Neuronal stem cell (in vitro differentiated cells): ENCODE data around the gene FAM210B.
"Not testable (repeated sequence)": the region's sequence is repeated elsewhere in the genome, so short reads cannot be mapped to it uniquely, and the experiment has no call there.

Experiments
- DNase-seq: peaks from one replicate; pipeline ENCODE4 v3.0.0-alpha.2; 2013; ENCODE audit warnings: low spot score
- H2AFZ ChIP-seq: one replicate; pipeline ENCODE4 v1.6.1; 2013; ENCODE audit warnings: mild to moderate bottlenecking, low read length, inconsistent platforms
- H2AK5ac ChIP-seq: 2 replicates; pipeline ENCODE4 v1.6.1; 2013; ENCODE audit warnings: low read depth, mild to moderate bottlenecking, inconsistent platforms, low read length, moderate library complexity, mixed read lengths
- H2BK120ac ChIP-seq: 2 replicates; pipeline ENCODE4 v1.6.1; 2013; ENCODE audit warnings: low read depth, mild to moderate bottlenecking, inconsistent platforms, low read length, moderate library complexity, mixed read lengths
- H2BK12ac ChIP-seq: one replicate; pipeline ENCODE4 v1.6.1; 2013; ENCODE audit warnings: low read length, inconsistent platforms
- H2BK15ac ChIP-seq: 2 replicates; pipeline ENCODE4 v1.6.1; 2013; ENCODE audit warnings: mild to moderate bottlenecking, low read length, inconsistent platforms, mixed read lengths
- H2BK5ac ChIP-seq: one replicate; pipeline ENCODE4 v1.6.1; 2013; ENCODE audit warnings: inconsistent platforms, mild to moderate bottlenecking, low read length, moderate library complexity
- H3K14ac ChIP-seq: one replicate; pipeline ENCODE4 v1.6.1; 2013; ENCODE audit warnings: low read length, inconsistent platforms
- H3K18ac ChIP-seq: 2 replicates; pipeline ENCODE4 v1.6.1; 2013; ENCODE audit warnings: low read length, inconsistent platforms
- H3K23ac ChIP-seq: 2 replicates; pipeline ENCODE4 v1.6.1; 2013; ENCODE audit warnings: low read depth, mild to moderate bottlenecking, mixed read lengths, low read length, inconsistent platforms; ENCODE audit not compliant: poor library complexity
- H3K27ac ChIP-seq: replicated peaks from 3 replicates; pipeline ENCODE4 v1.5.1; 2013; ENCODE audit warnings: low read length, inconsistent platforms
- H3K27me3 ChIP-seq, 3 experiments: 2 replicates each; pipeline ENCODE4 v1.6.1; 2013; ENCODE audit warnings: low read length in 3 of 3, mild to moderate bottlenecking in 2 of 3, inconsistent platforms in 1 of 3, low read depth in 1 of 3, mixed read lengths in 1 of 3, moderate library complexity in 1 of 3; ENCODE audit not compliant: control insufficient read depth in 3 of 3, insufficient read depth in 3 of 3
- H3K36me3 ChIP-seq, 2 donors: replicated peaks in 1 of 2; 2 replicates each; pipeline ENCODE4 v1.6.1; 2013; ENCODE audit warnings: low read length in 2 of 2; ENCODE audit not compliant: control insufficient read depth in 2 of 2, insufficient read depth in 2 of 2
- H3K4ac ChIP-seq: 2 replicates; pipeline ENCODE4 v1.6.1; 2013; ENCODE audit warnings: inconsistent platforms, mild to moderate bottlenecking, low read length, moderate library complexity
- H3K4me1 ChIP-seq, 2 donors: 1 replicate in 1 of 2; 2 replicates in 1 of 2; pipeline ENCODE4 v1.6.1; 2013; ENCODE audit warnings: low read length in 2 of 2, low read depth in 1 of 2; ENCODE audit not compliant: control insufficient read depth in 2 of 2, insufficient read depth in 1 of 2
- H3K4me2 ChIP-seq: one replicate; pipeline ENCODE4 v1.6.1; 2013; ENCODE audit warnings: mild to moderate bottlenecking, low read length, inconsistent platforms; ENCODE audit not compliant: insufficient read depth, poor library complexity, severe bottlenecking
- H3K4me3 ChIP-seq, 2 donors: 2 replicates each; pipeline ENCODE4 v1.5.1; 2013; ENCODE audit warnings: low read length in 2 of 2, mild to moderate bottlenecking in 2 of 2, inconsistent platforms in 1 of 2, moderate library complexity in 1 of 2
- H3K79me1 ChIP-seq: one replicate; pipeline ENCODE4 v1.6.1; 2013; ENCODE audit warnings: low read depth, mild to moderate bottlenecking, inconsistent platforms, low read length, moderate library complexity
- H3K9ac ChIP-seq: one replicate; pipeline ENCODE4 v1.6.1; 2013; ENCODE audit warnings: mild to moderate bottlenecking, low read depth, low read length, inconsistent platforms; ENCODE audit not compliant: poor library complexity
- H3K9me3 ChIP-seq, 2 donors: replicated peaks in 1 of 2; 2 replicates each; pipeline versions ENCODE3 to v1.6.1; 2013; ENCODE audit warnings: low read length in 2 of 2, mild to moderate bottlenecking in 2 of 2, inconsistent platforms in 1 of 2, low read depth in 1 of 2, mixed read lengths in 1 of 2, moderate library complexity in 1 of 2; ENCODE audit not compliant: control insufficient read depth in 2 of 2, insufficient read depth in 1 of 2
- H4K8ac ChIP-seq: one replicate; pipeline ENCODE4 v1.6.1; 2013; ENCODE audit warnings: low read depth, mild to moderate bottlenecking, inconsistent platforms, low read length, moderate library complexity
- H4K91ac ChIP-seq: one replicate; pipeline ENCODE4 v1.6.1; 2013; ENCODE audit warnings: low read length, low read depth, mild to moderate bottlenecking, inconsistent platforms; ENCODE audit not compliant: poor library complexity
- WGBS, 2 donors: extraction: QIAGEN DNeasy Blood & Tissue Kit; methylation state at CpG; one replicate each; pipeline ENCODE4 v1.1.7; 2013; ENCODE audit warnings: missing lambda C conversion rate in 2 of 2, mixed read lengths in 1 of 2; ENCODE audit not compliant: insufficient read length in 2 of 2, insufficient replicate concordance in 1 of 2; ENCODE audit errors: extremely low coverage in 2 of 2; 5-methylcytosine and 5-hydroxymethylcytosine counted together

Gene FAM210B

GRCh38 chr20:56336709-56337108 is 22.1 kb upstream of the FAM210B start:
- H2BK120ac ChIP-seq, H2BK12ac ChIP-seq, H3K9ac ChIP-seq, H3K4me1 ChIP-seq, DNase-seq, H3K79me1 ChIP-seq, H3K14ac ChIP-seq, H2AK5ac ChIP-seq, H4K8ac ChIP-seq, H3K36me3 ChIP-seq, H3K27ac ChIP-seq, H3K4me2 ChIP-seq, H3K4ac ChIP-seq, H2BK15ac ChIP-seq, H3K23ac ChIP-seq, H2BK5ac ChIP-seq, H3K18ac ChIP-seq, H3K9me3 ChIP-seq, H3K27me3 ChIP-seq, H4K91ac ChIP-seq, H3K4me3 ChIP-seq: not testable (repeated sequence)
- peak overlapping the region; percentile 69 for H2AFZ ChIP-seq
- WGBS, 2 donors = no CpG with 5 or more reads among the region's 8 CpGs

GRCh38 chr20:56342783-56343182 is 16.0 kb upstream of the FAM210B start:
- Histone ChIP-seq H4K8ac (no peak overlapping the region), H3K23ac (no peak overlapping the region), H3K9me3 (peaks cover 0 to 2% of the 10 kb centered on the region in 2 donors), H3K4me1 (peaks cover 2 to 3% of the 10 kb centered on the region in 2 donors), H3K36me3 (no peaks in the 10 kb centered on the region), H3K4me2 (no peak overlapping the region), H2BK15ac (no peak overlapping the region), H2AFZ (no peak overlapping the region), H3K4me3 (no peak overlapping the region), H2BK120ac (no peak overlapping the region), H3K14ac (no peak overlapping the region), H3K4ac (no peak overlapping the region), H2BK5ac (no peak overlapping the region), H3K79me1 (no peaks in the 10 kb centered on the region), H3K18ac (no peak overlapping the region), H3K9ac (no peak overlapping the region), H2BK12ac (no peak overlapping the region), H3K27ac (no peak overlapping the region), H4K91ac (no peak overlapping the region), H3K27me3 (peaks cover 0 to 50% (median 2%) of the 10 kb centered on the region in 3 experiments), H2AK5ac (no peak overlapping the region)
- no CpG with 5 or more reads among the region's 3 CpGs for WGBS, 2 donors
- no peak for DNase-seq

GRCh38 chr20:56343861-56344381 is 14.9 kb upstream of the FAM210B start:
- H3K4me3 ChIP-seq = peak overlapping the region in 1 of 2 donors; percentile 70

GRCh38 chr20:56345911-56346310 is 12.9 kb upstream of the FAM210B start:
- no peak overlapping the region for H3K18ac ChIP-seq
- WGBS, 2 donors = no CpG with 5 or more reads among the region's 8 CpGs

More at GRCh38 chr20:56343861-56344381, 14.9 kb upstream of the FAM210B start:
- Histone ChIP-seq H3K27me3 (peaks cover 0 to 62% (median 2%) of the 10 kb centered on the region in 3 experiments), H3K18ac (peak overlapping the region; percentile 73), H3K27ac (no peak overlapping the region), H2BK5ac (no peak overlapping the region), H2AFZ (peak overlapping the region; percentile 81), H3K9me3 (peaks cover 0 to 2% of the 10 kb centered on the region in 2 donors), H3K23ac (peak overlapping the region; percentile 6), H2BK15ac (no peak overlapping the region), H2BK12ac (no peak overlapping the region), H3K36me3 (no peaks in the 10 kb centered on the region), H4K8ac (no peak overlapping the region), H3K4ac (no peak overlapping the region), H4K91ac (no peak overlapping the region), H2AK5ac (no peak overlapping the region), H2BK120ac (no peak overlapping the region), H3K4me1 (peaks cover 3 to 5% of the 10 kb centered on the region in 2 donors), H3K9ac (no peak overlapping the region), H3K79me1 (no peaks in the 10 kb centered on the region), H3K4me2 (peak overlapping the region; percentile 63), H3K14ac (no peak overlapping the region)
- peak; percentile 62 for DNase-seq
- WGBS, 2 donors = no CpG with 5 or more reads among the region's 41 CpGs

More at GRCh38 chr20:56345911-56346310, 12.9 kb upstream of the FAM210B start:
- Histone ChIP-seq H2BK12ac (no peak overlapping the region), H3K27me3 (peaks cover 0 to 64% (median 2%) of the 10 kb centered on the region in 3 experiments), H2AK5ac (no peak overlapping the region), H4K91ac (no peak overlapping the region), H3K9me3 (peaks cover 0 to 2% of the 10 kb centered on the region in 2 donors), H2BK5ac (no peak overlapping the region), H2BK15ac (no peak overlapping the region), H4K8ac (no peak overlapping the region), H3K4me1 (peaks cover 3 to 5% of the 10 kb centered on the region in 2 donors), H3K4me2 (no peak overlapping the region), H3K27ac (no peak overlapping the region), H3K14ac (no peak overlapping the region), H2BK120ac (no peak overlapping the region), H2AFZ (no peak overlapping the region), H3K79me1 (no peaks in the 10 kb centered on the region), H3K4ac (no peak overlapping the region), H3K4me3 (no peak overlapping the region), H3K9ac (no peak overlapping the region), H3K36me3 (no peaks in the 10 kb centered on the region), H3K23ac (no peak overlapping the region)
- DNase-seq = no peak
